ENCODE results near the gene MYO7B.

MYO7B gene

DNA sequence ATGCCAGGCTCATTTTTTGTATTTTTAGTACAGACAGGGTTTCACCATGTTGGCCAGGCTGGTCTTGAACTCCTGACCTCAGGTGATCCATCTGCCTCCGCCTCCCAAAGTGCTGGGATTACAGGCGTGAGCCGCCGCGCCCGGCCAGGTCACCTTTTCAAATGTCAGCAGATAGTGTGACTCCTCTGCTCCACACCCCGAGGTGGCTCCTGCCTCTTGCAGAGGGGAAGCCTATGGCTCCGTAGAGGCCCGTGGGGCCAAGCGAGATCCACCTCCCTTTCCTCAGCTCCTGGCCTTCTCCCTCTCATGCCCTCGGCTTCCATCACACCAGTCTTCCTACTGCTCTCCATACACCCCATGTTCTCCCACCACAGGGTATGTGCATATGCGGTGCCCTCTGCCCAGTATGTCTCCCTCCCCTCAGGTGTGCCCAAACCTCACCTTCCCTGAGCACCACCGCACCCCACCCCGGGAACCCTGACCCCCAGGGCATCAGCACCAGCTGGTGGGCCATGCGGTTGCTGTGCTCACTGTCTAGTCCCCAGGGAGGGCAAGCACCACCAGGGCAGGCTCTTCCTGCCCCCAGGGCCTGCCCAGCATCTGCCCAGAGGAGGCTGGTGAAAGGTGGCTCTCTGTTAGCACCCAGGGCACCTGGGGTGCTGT lies 121.2 kb downstream of the MYO7B start:
- Histone ChIP-seq H3K4me3 (ENCODE audit: low read length) (no peak overlapping the region), H2AK5ac (ENCODE audit: low read length) (no peak overlapping the region), H3K9ac (ENCODE audit: low read length) (no peak overlapping the region), H3K4me2 (ENCODE audit: low read length) (no peak overlapping the region), H2BK5ac (ENCODE audit: low read length) (no peak overlapping the region), H3K27ac (ENCODE audit: low read depth, low read length) (no peak overlapping the region), H3K56ac (ENCODE audit: low read length) (no peak overlapping the region), H3K27me3 (ENCODE audit: insufficient read depth, low read length, poor library complexity) (no peaks in the 10 kb centered on the region), H4K8ac (ENCODE audit: low read depth, low read length) (no peak overlapping the region), H3K79me1 (ENCODE audit: low read length) (no peaks in the 10 kb centered on the region), H2BK120ac (ENCODE audit: low read depth, low read length) (no peak overlapping the region), H3K36me3 (ENCODE audit: control insufficient read depth, insufficient read depth, low read length) (no peaks in the 10 kb centered on the region), H4K5ac (ENCODE audit: low read length) (no peak overlapping the region), H3K4ac (ENCODE audit: low read depth, low read length) (no peak overlapping the region), H3K18ac (ENCODE audit: low read length) (no peak overlapping the region), H3K79me2 (ENCODE audit: control insufficient read depth, insufficient read depth, low read length) (no peaks in the 10 kb centered on the region), H3K23ac (ENCODE audit: low read length) (no peak overlapping the region), H2BK15ac (replicated peaks; ENCODE audit: low read depth) (no peak overlapping the region), H3K4me1 (ENCODE audit: control insufficient read depth, low read depth, low read length) (no peaks in the 10 kb centered on the region)
- no CpG with 5 or more reads among the region's 15 CpGs for WGBS (ENCODE audit: extremely low coverage, insufficient coverage, low lambda C conversion rate)
- DNase-seq: no peak

DNA sequence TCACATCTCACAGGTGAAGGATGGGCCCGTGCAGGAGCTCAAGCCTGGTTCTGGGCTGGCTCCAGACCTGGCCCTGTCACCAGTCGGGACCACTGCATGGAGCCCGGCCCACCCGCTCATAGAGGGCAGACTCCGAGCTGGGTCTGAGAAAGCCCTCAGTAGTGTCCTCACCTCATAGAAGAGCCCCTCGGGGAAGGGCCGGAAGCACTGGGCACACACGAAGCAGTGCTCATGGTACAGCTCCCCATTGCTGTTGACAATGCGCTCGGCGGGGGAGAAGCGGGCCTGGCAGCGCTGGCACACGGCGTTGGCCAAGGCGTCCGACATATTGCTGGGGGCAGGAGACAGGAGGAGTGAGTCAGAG lies 121.7 kb downstream of the MYO7B start:
- no peak overlapping the region for H3K4me2 ChIP-seq (ENCODE audit: low read length)
- no peak overlapping the region for H2BK15ac ChIP-seq (replicated peaks; ENCODE audit: low read depth)
- no peak overlapping the region for H3K9ac ChIP-seq (ENCODE audit: low read length)
- H3K23ac ChIP-seq (ENCODE audit: low read length): no peak overlapping the region
- no peak overlapping the region for H3K56ac ChIP-seq (ENCODE audit: low read length)
- H3K27ac ChIP-seq (ENCODE audit: low read depth, low read length): no peak overlapping the region
- H3K27me3 ChIP-seq (ENCODE audit: insufficient read depth, low read length, poor library complexity): no peaks in the 10 kb centered on the region
- no peak overlapping the region for H4K8ac ChIP-seq (ENCODE audit: low read depth, low read length)
- no peak overlapping the region for H3K4me3 ChIP-seq (ENCODE audit: low read length)
- no peak overlapping the region for H3K4ac ChIP-seq (ENCODE audit: low read depth, low read length)
- no peak for DNase-seq
- no peak overlapping the region for H2BK5ac ChIP-seq (ENCODE audit: low read length)
- no peaks in the 10 kb centered on the region for H3K79me2 ChIP-seq (ENCODE audit: control insufficient read depth, insufficient read depth, low read length)
- H2AK5ac ChIP-seq (ENCODE audit: low read length): no peak overlapping the region
- no peak overlapping the region for H2BK120ac ChIP-seq (ENCODE audit: low read depth, low read length)
- no peak overlapping the region for H4K5ac ChIP-seq (ENCODE audit: low read length)
- H3K18ac ChIP-seq (ENCODE audit: low read length): no peak overlapping the region
- H3K4me1 ChIP-seq (ENCODE audit: control insufficient read depth, low read depth, low read length): no peaks in the 10 kb centered on the region
- no CpG with 5 or more reads among the region's 17 CpGs for WGBS (ENCODE audit: extremely low coverage, insufficient coverage, low lambda C conversion rate)
- H3K79me1 ChIP-seq (ENCODE audit: low read length): no peaks in the 10 kb centered on the region
- H3K36me3 ChIP-seq (ENCODE audit: control insufficient read depth, insufficient read depth, low read length): no peaks in the 10 kb centered on the region

DNA sequence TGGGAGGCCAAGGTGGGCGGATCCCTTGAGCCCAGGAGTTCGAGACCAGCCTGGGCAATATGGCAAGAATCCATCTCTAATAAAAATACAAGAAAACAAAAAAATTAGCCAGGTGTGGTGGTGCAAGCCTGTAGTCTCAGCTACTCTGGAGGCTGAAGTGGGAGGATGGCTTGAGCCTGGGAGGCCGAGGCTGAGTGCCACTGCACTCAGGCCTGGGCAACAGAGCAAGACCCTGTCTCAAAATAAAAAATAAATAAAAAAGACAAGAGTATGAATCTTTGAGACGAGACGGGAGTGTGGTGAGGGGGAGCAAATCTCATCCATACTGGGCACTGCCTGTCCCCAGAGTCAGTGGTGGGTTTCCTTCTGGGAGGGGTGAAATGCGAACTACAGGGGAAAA lies 122.7 kb downstream of the MYO7B start:
- no peak for DNase-seq
- Histone ChIP-seq H3K36me3 (ENCODE audit: control insufficient read depth, insufficient read depth, low read length) (no peaks in the 10 kb centered on the region), H4K8ac (ENCODE audit: low read depth, low read length) (no peak overlapping the region), H3K27ac (ENCODE audit: low read depth, low read length) (no peak overlapping the region), H4K5ac (ENCODE audit: low read length) (no peak overlapping the region), H3K23ac (ENCODE audit: low read length) (no peak overlapping the region), H2BK120ac (ENCODE audit: low read depth, low read length) (no peak overlapping the region), H2AK5ac (ENCODE audit: low read length) (no peak overlapping the region), H3K27me3 (ENCODE audit: insufficient read depth, low read length, poor library complexity) (no peaks in the 10 kb centered on the region), H3K4ac (ENCODE audit: low read depth, low read length) (no peak overlapping the region), H3K56ac (ENCODE audit: low read length) (no peak overlapping the region), H2BK15ac (replicated peaks; ENCODE audit: low read depth) (no peak overlapping the region), H3K18ac (ENCODE audit: low read length) (no peak overlapping the region), H3K9ac (ENCODE audit: low read length) (no peak overlapping the region), H3K4me3 (ENCODE audit: low read length) (no peak overlapping the region), H2BK5ac (ENCODE audit: low read length) (no peak overlapping the region), H3K79me2 (ENCODE audit: control insufficient read depth, insufficient read depth, low read length) (no peaks in the 10 kb centered on the region), H3K4me1 (ENCODE audit: control insufficient read depth, low read depth, low read length) (no peaks in the 10 kb centered on the region), H3K4me2 (ENCODE audit: low read length) (no peak overlapping the region), H3K79me1 (ENCODE audit: low read length) (no peaks in the 10 kb centered on the region)
- no CpG with 5 or more reads among the region's 6 CpGs for WGBS (ENCODE audit: extremely low coverage, insufficient coverage, low lambda C conversion rate)

DNA sequence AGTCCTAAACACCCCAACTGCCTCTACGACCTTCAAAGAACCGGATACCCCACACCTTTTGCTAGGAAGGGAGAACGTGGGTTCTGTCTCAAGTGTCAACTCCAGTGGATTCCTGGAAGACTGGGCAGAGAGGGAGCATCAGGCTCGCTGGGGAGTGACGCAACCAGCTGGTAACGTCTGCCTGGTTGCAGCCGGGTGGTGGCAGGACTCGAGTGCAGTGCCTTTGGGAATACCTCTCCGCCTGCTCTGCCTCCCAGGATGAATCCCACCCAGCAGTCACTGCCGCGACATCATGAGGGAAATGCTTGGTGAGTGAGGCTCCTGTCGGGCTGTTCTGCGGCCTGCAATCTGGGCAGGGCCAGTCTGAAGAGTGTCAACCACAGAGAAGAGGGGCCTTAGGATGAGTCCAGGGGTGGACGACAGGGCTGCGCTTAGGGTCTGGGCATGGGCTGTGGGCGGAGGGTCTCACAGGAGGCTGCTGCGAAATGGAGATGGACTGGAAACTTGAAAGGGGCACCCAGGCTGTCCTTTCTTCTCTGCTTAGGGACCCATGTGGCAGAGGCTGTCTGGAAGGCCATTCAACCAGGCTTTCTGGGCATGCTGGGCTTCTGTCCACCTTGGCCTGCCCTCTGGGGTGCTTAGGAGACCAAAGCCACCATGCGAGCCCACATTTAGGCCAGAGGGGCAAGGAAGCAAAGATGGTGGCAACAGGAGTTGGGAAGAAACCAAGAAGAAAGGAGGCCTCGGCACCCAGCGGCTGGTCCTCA lies 123.3 kb downstream of the MYO7B start:
- no peaks in the 10 kb centered on the region for H3K36me3 ChIP-seq (ENCODE audit: control insufficient read depth, insufficient read depth, low read length)
- no peak overlapping the region for H3K9ac ChIP-seq (ENCODE audit: low read length)
- H3K4me3 ChIP-seq (ENCODE audit: low read length): no peak overlapping the region
- no CpG with 5 or more reads among the region's 20 CpGs for WGBS (ENCODE audit: extremely low coverage, insufficient coverage, low lambda C conversion rate)
- peaks cover 1% of the 10 kb centered on the region for H3K27me3 ChIP-seq (ENCODE audit: insufficient read depth, low read length, poor library complexity)
- no peak overlapping the region for H2BK5ac ChIP-seq (ENCODE audit: low read length)
- H3K4ac ChIP-seq (ENCODE audit: low read depth, low read length): no peak overlapping the region
- H2AK5ac ChIP-seq (ENCODE audit: low read length): no peak overlapping the region
- H3K27ac ChIP-seq (ENCODE audit: low read depth, low read length): no peak overlapping the region
- no peaks in the 10 kb centered on the region for H3K4me1 ChIP-seq (ENCODE audit: control insufficient read depth, low read depth, low read length)
- no peak overlapping the region for H3K4me2 ChIP-seq (ENCODE audit: low read length)
- no peak overlapping the region for H3K23ac ChIP-seq (ENCODE audit: low read length)
- H2BK120ac ChIP-seq (ENCODE audit: low read depth, low read length): no peak overlapping the region
- no peak overlapping the region for H3K56ac ChIP-seq (ENCODE audit: low read length)
- H3K18ac ChIP-seq (ENCODE audit: low read length): no peak overlapping the region
- no peaks in the 10 kb centered on the region for H3K79me2 ChIP-seq (ENCODE audit: control insufficient read depth, insufficient read depth, low read length)
- no peak overlapping the region for H4K8ac ChIP-seq (ENCODE audit: low read depth, low read length)
- DNase-seq: no peak
- no peak overlapping the region for H4K5ac ChIP-seq (ENCODE audit: low read length)
- H2BK15ac ChIP-seq (replicated peaks; ENCODE audit: low read depth): no peak overlapping the region
- no peaks in the 10 kb centered on the region for H3K79me1 ChIP-seq (ENCODE audit: low read length)

DNA sequence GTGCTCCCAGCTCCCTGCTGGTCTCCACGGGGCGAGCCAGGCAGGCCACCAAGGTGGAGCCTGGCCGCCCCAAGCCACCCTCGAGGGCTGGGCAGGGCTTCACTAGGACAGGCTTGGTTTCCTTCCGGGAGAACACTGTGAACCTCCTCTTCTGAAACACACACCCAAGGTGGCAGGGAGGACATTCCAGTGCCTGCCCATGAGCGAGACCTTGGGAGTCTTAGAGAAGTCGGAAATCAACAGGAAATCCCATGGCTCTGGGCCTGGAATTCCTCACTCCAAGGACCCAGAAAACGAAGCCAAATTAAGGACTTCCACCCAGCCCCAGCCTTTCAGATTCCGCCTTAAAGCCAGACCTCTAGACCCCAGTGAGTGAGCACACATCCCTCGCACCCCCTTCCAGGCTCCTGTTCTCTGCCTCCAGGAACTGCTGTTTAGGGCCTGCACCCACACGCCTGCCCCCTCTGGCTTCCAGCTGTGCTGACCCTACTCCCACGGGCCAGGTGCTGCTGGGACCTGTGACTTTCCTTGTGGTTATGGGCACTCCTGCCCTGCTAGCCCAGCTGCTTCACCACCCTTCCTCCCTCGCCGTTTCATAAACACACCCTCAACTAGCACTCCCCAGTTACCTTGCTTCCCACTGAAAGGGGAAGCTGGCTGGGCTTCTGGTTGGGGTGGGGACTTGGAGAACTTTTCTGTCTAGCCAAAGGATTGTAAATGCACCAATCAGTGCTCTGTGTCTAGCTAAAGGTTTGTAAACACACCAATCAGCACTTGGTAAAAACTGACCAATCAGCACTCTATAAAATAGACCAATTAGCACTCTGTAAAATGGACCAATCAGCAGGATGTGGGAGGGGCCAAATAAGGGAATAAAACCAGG lies 124.2 kb downstream of the MYO7B start:
- Histone ChIP-seq H3K56ac (ENCODE audit: low read length) (no peak overlapping the region), H3K4me1 (ENCODE audit: control insufficient read depth, low read depth, low read length) (peaks cover 2% of the 10 kb centered on the region), H2BK5ac (ENCODE audit: low read length) (no peak overlapping the region), H2AK5ac (ENCODE audit: low read length) (no peak overlapping the region), H3K27me3 (ENCODE audit: insufficient read depth, low read length, poor library complexity) (peaks cover 2% of the 10 kb centered on the region), H3K4me3 (ENCODE audit: low read length) (no peak overlapping the region), H3K79me1 (ENCODE audit: low read length) (no peaks in the 10 kb centered on the region), H3K4me2 (ENCODE audit: low read length) (no peak overlapping the region), H2BK15ac (replicated peaks; ENCODE audit: low read depth) (no peak overlapping the region), H2BK120ac (ENCODE audit: low read depth, low read length) (no peak overlapping the region), H3K36me3 (ENCODE audit: control insufficient read depth, insufficient read depth, low read length) (no peaks in the 10 kb centered on the region), H3K4ac (ENCODE audit: low read depth, low read length) (no peak overlapping the region), H3K18ac (ENCODE audit: low read length) (no peak overlapping the region), H3K23ac (ENCODE audit: low read length) (no peak overlapping the region), H3K27ac (ENCODE audit: low read depth, low read length) (no peak overlapping the region), H3K79me2 (ENCODE audit: control insufficient read depth, insufficient read depth, low read length) (no peaks in the 10 kb centered on the region), H4K5ac (ENCODE audit: low read length) (no peak overlapping the region), H4K8ac (ENCODE audit: low read depth, low read length) (no peak overlapping the region), H3K9ac (ENCODE audit: low read length) (no peak overlapping the region)
- no peak for DNase-seq
- WGBS (ENCODE audit: extremely low coverage, insufficient coverage, low lambda C conversion rate): no CpG with 5 or more reads among the region's 14 CpGs
